Endometrium (tissue), 2 donors: Measurements from ENCODE around the gene NEDD4L.

Experiments
- FAIRE-seq: peaks from 2 replicates; lab custom pipeline; 2012; peaks lifted over from hg19 to GRCh38; lab: Jason Lieb, UNC
- donor health status: control.
- donor health status: control.

NEDD4L gene

GRCh38 chr18:58054041-58054781, 10.2 kb downstream of the NEDD4L start:
- no peak for FAIRE-seq

DNA sequence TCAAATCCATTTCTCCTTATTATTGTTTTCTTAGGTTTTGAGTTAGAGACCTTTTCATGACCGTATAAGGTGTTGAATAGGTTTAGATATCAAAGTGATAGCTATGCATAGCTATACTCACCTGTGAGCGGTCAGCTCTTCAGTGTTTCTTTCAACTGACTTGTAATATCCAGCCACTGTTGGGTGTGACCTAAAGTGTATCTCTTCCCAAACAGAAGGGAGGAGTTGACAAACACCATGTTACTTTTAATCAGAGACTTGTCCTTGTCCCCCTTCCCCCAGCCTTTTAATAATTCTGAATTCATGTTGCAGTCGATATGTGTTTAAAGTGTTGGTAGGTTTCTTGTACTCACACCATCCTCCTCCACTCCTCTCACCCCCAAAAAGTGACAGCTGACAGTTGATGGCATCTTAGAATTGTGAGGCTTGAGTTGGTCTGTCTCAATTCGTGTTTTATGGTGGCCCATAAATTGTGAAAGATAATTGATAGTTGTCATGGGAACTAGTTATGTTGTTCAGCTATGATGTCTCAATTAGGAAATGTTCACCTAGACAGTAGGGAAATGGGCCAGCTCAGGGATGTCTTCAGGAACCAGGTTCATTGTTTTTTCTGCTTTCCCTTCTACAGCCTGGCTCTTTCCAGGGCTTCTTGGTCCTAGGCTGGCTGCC, 12.0 kb downstream of the NEDD4L start:
- no peak for FAIRE-seq

GRCh38 chr18:58056852-58057251, 12.8 kb downstream of the NEDD4L start:
- no peak for FAIRE-seq

- no peak for FAIRE-seq
These were observed 13.4 kb downstream of the NEDD4L start for GRCh38 chr18:58057291-58057965.

DNA sequence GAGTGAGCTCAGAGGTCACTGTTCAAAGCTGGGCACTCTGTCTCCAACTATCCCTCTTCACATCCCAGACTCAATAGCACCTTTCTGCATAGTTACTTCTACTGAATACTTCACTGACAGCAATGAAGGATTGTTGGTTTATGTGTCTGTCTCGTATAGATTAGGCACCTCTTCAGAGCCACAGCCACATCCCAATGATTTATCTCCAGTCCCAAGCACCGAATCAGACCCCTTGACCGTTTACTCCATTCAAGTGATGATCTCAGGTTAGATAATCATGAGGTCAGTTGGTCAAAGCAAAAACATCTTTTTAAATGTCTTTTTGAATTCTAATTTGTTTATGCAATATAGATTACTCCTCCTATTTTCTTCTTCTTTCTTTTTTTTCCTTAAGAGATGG, 14.7 kb downstream of the NEDD4L start:
- FAIRE-seq: no peak

DNA sequence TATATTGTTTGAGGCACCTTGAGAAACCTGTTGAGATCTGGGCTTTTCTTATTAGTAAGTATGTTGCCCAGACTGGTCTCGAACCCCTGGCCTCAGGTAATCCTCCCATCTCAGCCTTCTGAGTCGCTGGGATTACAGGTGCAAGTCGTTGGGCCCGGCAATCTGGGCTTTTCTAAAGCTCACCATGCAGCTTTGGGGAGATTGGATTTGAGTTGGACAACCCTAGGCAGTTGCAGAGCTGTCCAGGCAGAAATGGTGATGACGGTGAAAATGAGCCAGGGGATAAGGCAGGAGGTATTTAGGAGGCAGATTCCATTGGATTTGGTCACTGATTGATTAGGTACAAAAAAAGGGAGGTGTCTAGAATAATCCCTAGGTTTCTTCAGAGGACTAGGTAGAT, 16.2 kb downstream of the NEDD4L start:
- FAIRE-seq: no peak

DNA sequence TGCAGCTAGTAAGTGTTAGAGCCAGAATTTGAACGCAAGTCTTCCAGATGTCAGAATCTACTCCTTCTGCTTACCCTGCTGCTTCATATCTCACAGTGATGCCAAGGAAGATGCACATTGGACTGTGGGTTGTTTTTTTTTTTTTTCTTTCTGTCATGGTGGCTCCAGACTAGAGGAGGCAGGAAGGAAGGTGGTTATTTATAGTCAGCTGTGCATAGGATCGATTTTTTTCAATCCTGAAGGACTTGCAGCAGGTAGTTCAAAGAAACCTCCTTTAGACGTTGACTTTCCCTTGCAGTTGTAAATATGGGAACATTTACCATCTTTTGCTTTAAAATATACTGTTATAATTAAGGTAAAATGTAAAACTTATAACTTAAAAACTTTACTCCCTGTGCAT, 17.3 kb downstream of the NEDD4L start:
- FAIRE-seq: no peak

- FAIRE-seq: no peak
These were observed 20.5 kb downstream of the NEDD4L start for GRCh38 chr18:58064406-58064998.

GRCh38 chr18:58065956-58066355, 21.9 kb downstream of the NEDD4L start:
- no peak for FAIRE-seq

DNA sequence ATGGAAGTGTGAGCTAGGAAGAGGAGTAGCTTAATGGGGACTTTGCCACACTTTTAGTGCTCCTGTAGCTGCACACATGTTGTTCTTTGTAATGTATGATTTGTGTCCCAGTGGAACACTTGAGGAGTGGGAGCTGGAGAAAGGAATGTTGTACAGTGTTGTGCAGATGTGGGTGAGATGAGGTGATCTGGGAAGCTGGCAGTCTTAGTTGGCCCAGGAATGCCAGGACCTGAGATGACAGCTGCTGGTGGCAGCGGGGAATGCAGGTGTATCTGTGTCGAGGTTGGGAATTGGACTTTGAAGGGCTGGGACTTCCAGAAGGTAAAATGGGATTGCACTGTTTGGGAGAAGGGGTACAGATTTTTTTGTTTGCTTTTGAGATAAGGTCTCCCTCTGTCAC, 23.6 kb downstream of the NEDD4L start:
- no peak for FAIRE-seq

- FAIRE-seq: no peak
These were observed 25.1 kb downstream of the NEDD4L start for GRCh38 chr18:58069099-58069498.

- FAIRE-seq: no peak
These were observed 25.8 kb downstream of the NEDD4L start for GRCh38 chr18:58069721-58070292.

GRCh38 chr18:58076052-58076451, 32.0 kb downstream of the NEDD4L start:
- FAIRE-seq: no peak

- no peak for FAIRE-seq
These were observed 33.3 kb downstream of the NEDD4L start for GRCh38 chr18:58077329-58077728.

- no peak for FAIRE-seq
These were observed 35.0 kb downstream of the NEDD4L start for GRCh38 chr18:58078889-58079573.

DNA sequence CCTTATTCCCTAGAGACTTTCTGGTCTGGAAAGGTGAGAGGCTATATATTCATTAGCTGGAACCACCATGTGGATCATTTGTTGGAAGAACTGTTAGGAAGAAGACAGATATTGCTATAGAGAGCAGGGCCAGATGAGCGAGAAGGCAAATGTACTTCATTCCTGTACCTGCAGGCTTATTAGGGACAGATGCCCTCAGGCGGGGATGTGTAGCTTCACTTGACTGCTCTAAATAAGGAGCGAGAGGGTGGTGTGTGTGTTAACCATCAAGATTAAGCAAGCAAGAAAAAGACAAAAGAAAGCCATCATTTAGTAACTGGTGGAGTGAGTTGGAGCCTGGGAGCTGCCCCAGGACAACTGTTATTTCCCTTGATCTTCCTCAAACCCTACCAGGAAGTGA, 36.4 kb downstream of the NEDD4L start:
- no peak for FAIRE-seq

GRCh38 chr18:58087928-58088690, 44.1 kb downstream of the NEDD4L start:
- FAIRE-seq: no peak

DNA sequence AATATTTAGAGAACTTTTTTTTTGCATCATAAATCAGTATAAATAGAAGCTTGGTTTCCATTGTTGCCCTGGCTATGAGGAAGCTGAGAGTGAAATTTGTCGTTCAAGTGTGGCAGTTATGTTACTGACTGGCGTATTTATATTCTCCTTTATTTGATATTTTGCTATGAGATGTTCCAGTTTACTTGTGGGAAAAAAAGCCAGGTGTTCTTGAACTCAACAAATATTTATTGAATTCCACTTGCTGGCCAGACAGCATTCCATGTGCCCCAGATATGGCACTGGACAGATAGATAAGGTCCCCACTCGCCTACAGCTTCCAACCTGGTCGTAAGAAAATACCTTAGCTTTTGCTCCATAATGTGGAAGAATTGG, 44.7 kb downstream of the NEDD4L start:
- no peak for FAIRE-seq

DNA sequence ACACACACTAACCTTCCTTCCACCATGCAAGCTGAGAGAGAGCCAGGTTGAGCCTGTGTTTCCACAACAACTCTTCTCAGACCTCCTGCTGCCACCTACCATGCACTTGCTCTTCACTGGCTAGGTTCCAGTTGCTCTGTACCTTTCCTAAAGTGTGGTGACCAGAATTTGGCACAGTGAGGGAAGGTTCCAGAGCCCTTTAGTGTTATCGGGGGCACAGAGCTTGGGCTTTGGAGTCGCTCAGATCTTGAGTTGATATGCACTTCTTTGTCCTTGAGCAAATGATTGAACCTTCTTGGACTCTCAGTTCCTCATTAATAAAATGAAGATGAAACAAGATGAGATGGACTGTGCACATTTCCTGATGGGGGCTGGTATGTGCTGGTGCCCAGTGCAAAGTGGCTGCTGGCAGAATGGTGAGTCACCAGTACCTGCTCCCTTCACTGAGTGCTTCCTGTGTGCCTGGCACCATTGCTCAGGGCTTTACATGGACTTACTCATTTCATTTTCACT, 47.1 kb downstream of the NEDD4L start:
- FAIRE-seq: no peak

DNA sequence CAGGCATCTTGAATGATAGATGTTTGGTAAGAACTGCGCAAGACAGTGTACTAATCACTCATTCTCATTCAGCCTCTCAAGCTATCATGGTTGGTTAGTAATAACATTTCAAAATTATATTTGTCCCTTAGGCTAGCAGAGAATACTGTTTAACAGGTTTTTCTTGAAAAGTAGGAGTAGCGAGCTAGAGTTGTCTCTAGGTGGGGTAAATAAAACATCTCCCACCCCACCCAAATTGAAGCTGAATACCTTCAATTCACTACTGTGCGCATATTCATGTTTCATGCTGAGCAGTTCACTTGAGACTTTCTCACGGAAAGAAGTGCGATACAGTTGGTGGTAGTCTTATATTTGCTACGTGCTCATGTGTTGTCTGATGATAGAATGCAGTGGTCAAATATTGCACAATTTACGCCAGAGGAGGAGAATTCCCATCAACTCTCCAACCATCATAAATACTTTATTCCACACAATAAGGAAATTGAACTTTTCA, 49.3 kb downstream of the NEDD4L start:
- no peak for FAIRE-seq

GRCh38 chr18:58095222-58095621, 51.2 kb downstream of the NEDD4L start:
- no peak for FAIRE-seq
